Glomerular visceral epithelial cell (primary cell): ENCODE measurements around the gene SERPINA5.

Experiments used
- DNase-seq: peaks from one replicate; pipeline ENCODE4 v3.0.0-alpha.2; 2016; ENCODE audit errors: extremely low spot score

Gene SERPINA5

GRCh38 chr14:94548999-94549985 lies 31.9 kb upstream of the SERPINA5 start:
- peak; percentile 47 for DNase-seq

DNA sequence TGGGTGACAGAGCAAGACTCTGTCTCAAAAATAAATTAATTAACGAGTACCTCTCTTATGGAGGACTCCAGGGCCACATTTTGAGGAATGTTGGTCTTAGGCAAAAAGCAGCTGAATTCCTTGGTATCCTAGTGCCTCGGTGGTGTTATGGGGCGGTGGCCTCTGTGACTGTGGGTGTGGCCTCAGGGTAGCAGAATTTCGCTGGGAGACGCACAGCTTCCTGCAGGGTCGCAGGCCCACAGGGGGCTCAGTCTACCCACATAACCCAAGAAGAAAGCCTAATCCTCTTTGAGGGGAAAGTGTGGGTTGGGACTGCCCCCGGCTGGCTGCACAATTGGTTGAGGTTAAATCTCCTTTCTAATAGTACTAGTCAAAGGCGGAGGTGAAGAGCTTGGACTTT lies 31.2 kb upstream of the SERPINA5 start:
- no peak for DNase-seq

- DNase-seq: no peak
Observed at GRCh38 chr14:94555991-94556390, 25.2 kb upstream of the SERPINA5 start.

- no peak for DNase-seq
Observed at GRCh38 chr14:94557327-94557726, 23.9 kb upstream of the SERPINA5 start.

GRCh38 chr14:94558842-94559241 lies 22.4 kb upstream of the SERPINA5 start:
- no peak for DNase-seq

DNA sequence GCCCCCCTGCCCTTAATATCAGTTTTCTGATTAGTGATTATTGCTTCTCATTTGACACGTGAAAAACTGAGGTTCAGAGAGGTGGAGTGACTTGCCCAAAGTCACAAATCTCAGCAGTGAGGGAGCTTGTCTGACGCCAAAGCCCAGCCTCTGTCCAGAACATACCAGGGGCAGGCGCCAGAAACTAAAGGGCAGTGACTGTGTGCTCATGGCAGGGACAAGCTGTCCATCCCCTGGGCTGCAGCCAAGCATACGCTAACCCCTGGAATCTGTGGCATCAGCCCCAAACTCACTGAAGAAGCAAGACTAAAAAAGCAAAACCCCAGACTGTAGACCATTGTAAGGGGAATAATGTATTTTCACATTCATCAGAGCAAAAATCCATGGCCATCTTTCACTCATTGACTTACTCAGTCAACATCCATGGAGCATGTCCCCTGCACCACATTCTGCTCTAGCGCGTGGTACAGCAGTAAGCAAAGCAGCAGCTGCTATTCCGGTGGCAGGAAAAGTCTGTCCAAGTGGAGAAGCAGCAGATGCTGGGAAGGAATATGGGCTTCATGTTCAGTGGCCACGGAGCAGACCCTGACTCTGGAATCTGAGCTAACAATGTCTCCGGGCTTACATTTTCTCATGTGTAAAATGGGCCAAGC lies 21.5 kb upstream of the SERPINA5 start:
- no peak for DNase-seq

GRCh38 chr14:94560291-94560665 lies 20.9 kb upstream of the SERPINA5 start:
- DNase-seq: no peak

DNA sequence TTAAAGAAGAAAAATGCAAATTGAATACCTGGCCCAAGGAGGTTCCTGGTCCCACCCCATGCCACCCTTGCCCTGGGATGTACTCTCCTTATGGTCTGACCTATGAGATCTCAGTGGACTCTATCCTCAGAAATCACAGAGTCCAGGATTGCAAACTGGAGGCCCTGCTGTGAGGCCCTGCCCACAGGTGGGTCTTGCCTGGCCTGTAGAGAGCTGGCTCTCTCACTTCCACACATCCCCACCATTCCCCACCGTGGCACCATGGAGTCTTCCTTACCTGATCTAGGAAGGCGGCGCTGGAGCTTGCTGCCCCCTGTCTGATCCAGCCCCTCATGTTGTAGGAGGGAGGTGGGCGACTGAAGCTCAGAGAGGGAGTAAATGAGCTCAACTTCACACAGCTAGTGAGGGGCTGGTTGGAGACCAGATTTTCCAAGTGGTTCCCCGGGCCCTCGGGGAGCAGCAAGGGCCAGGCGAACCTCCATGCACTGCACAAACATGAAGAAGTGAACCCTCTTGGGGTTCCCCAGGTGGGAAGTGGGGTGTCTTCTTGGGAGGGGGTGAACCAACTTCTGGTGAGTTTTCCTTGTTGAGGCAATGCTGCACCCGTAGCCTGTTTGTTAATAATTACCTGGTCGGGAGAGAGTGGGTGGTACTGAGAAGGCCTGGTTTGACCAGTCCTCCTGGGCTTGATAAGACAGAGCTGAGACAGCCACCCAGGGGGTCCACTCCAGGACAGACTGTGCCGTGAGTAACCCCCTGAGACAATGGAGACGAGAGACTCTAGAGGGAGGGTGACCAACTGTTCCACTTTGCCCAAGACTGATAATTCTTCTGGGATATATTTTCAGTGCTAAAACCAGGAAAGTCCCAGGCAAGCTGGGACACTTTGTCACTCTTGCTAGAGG lies 20.2 kb upstream of the SERPINA5 start, which contains the start of gene SERPINA4:
Gene SERPINA4, plus strand, starts transcription at position 692 of the 905 bp plus-strand sequence. CDS start 2,041 bp downstream, outside the sequence.
- DNase-seq: no peak

DNA sequence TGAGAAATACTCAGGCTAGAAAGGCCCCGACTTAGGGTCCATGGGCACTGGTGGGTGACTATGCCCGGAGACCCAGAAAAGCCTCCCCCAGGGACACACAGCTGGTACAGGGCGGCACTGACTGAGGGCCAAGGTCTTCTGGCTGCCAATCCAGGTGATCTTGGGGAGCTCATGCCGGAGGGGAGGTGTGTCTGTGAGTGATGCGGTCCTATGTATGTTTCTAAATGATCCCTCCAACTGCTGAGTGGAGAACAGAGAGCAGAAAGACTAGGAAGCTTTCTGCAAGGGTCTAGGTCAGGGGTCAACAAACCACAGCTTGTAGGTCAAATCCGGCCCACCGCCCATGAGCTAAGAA lies 19.6 kb upstream of the SERPINA5 start:
- no peak for DNase-seq

GRCh38 chr14:94562022-94562421 lies 19.2 kb upstream of the SERPINA5 start:
- no peak for DNase-seq

DNA sequence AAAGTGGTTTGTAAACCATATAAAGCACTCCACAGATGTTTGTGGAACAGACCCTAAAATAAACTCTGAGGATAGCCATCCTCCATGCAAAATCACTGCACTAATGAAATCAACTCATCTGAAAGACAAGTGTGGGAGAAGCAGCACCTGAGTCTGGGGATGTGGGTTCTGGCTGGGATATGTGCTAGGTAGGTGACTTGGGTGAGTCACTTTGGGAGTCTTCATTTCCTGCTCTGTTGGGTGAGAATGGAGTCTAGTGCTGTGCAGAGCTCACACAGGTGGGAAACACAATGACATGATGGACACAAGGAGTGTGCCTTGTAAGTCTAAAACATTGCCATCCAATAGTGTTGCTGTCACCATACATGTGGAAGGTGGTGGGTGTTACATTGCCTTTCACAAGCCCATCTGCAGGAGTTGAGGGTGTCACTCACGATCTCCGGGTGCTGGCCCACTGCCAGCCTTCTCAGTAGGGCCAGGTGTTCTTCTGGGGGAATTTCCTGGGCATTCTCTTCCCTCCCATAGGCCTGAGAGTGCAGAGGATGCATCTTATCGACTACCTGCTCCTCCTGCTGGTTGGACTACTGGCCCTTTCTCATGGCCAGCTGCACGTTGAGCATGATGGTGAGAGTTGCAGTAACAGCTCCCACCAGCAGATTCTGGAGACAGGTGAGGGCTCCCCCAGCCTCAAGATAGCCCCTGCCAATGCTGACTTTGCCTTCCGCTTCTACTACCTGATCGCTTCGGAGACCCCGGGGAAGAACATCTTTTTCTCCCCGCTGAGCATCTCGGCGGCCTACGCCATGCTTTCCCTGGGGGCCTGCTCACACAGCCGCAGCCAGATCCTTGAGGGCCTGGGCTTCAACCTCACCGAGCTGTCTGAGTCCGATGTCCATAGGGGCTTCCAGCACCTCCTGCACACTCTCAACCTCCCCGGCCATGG lies 18.0 kb upstream of the SERPINA5 start:
- DNase-seq: no peak

DNA sequence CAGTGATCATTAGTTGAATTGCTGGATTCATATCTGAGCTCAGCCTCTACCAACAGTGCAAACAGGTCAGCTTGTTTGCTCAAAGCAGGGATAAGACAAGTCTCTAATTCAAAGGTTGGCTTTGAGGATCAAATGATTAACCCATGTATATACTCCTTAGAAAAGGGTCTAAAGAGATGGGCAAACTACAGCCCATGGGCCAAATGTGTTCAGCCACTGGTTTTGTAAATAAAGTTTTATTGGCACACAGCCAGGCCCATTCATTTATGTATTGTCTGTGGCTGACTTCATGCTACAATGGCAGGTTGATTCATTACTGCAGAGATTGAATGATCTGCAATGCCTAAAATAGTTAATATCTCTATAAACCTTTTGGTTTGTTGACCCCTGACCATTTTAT lies 16.8 kb upstream of the SERPINA5 start:
- no peak for DNase-seq

- DNase-seq: no peak
Observed at GRCh38 chr14:94568186-94568585, 13.0 kb upstream of the SERPINA5 start.

- no peak for DNase-seq
Observed at GRCh38 chr14:94569381-94570001, 11.7 kb upstream of the SERPINA5 start.

GRCh38 chr14:94570002-94570400 lies 11.2 kb upstream of the SERPINA5 start:
- no peak for DNase-seq

GRCh38 chr14:94570440-94570839 lies 10.8 kb upstream of the SERPINA5 start:
- no peak for DNase-seq

- DNase-seq: no peak
Observed at GRCh38 chr14:94571395-94571794, 9.8 kb upstream of the SERPINA5 start.

DNA sequence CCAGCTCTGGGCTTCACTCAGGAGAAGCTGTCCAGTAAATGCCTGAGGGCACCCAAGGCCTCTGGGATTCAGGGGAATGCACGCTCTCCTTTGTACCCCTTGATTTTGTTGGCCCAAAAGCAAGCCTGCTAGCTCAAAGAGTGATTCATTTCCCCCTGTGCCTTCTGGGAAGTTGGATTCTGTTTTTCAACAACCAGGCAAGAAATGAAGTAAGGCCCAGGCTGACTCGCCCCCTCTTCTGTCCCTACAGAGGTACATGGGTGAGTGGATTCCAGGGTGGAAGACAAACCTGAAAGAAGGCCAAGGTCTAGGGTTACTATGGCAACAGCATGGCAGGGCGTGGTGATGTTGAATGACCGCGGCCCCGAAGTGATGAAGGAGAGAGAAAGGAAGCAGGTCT lies 9.3 kb upstream of the SERPINA5 start:
- no peak for DNase-seq

DNA sequence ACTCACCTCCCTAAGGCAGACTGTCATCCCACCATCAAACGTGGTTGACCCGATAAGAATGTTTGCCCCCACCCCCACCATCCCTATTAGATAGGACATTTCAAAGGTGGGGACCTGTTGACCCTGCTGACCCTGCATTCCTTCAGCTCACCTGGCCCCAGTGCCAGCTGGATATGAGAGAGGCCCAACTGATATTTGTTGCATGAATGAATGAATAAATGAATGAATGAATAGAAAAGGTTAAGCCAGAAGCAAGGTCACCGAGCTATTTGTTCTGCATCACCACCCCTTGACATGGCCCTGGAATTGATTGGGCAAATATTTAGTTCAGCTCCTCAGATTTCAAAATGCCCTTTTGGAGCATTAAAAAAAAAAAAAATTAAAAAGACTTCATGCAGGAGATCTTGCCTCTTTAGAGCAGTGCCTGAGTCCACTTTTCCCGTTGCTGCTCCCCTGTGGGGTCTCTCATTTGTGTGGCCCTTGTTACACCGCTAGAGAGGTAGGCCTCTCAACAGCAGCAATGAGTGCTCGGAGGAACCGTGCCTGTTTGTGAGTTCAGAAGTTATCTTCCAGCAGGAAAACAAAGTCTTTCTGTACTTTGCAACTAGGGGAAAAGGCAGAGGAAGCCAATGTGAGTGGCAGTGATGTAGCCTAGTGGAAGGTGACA lies 8.5 kb upstream of the SERPINA5 start:
- DNase-seq: no peak
